GM10266 (cell line): ENCODE data around the gene SPIN3.
A peak's percentile ranks its signal among the peaks of the same experiment; 100 is the strongest.
"Not testable (repeated sequence)": the region's sequence is repeated elsewhere in the genome, so short reads cannot be mapped to it uniquely, and the experiment has no call there.

ENCODE experiments used
- DNase-seq: peaks from one replicate; pipeline ENCODE4 v3.0.0; 2012; ENCODE audit errors: extremely low spot score
- TF ChIP-seq, protein P1 (sequence below): IDR thresholded peaks from 2 replicates; pipeline ENCODE4 v1.5.1; 2012; ENCODE audit warnings: mild to moderate bottlenecking, low read depth; ENCODE audit not compliant: control insufficient read depth, insufficient read depth; ENCODE audit errors: missing control alignments

The SPIN3 gene

DNA sequence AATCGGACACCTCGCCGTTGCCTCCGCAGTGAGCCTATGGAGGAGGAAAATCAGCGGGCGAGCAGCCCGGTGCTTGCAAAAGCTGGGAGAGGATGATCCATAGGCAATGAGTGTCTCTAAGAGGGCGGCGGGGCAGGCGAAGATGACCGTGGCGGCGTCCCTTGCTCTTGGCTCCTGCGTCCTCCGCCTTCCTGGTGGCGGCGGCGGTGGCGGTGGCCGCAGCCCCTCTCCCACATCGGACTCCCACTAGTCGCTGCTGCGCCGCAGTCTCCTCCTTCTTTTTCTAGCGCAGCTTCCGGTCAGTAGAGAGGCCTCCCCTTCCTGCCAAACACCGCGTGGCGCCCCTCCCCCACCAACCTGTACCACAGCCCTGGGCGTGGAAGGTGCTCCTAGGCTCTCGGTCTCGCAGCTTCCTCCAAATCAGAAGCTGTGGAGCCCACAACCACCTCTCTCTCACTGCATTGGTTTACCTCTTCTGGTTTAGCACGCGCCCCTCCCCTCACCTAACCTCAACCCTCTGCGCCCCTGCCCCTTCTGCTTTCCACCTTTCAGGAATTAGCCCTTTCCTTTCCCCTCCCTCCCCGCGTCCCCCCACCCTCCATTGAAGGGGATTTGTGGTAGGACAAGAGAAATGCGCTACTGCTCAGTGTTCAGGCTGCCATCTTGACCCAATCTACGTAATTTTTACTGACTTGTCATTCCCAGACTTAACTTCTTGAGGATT lies at the start of gene SPIN3:
TSS of gene SPIN3 (minus strand) at position 271 of the 724 bp plus-strand sequence. CDS start 594 bp downstream, outside the sequence.
- TF ChIP-seq, protein P1, sequence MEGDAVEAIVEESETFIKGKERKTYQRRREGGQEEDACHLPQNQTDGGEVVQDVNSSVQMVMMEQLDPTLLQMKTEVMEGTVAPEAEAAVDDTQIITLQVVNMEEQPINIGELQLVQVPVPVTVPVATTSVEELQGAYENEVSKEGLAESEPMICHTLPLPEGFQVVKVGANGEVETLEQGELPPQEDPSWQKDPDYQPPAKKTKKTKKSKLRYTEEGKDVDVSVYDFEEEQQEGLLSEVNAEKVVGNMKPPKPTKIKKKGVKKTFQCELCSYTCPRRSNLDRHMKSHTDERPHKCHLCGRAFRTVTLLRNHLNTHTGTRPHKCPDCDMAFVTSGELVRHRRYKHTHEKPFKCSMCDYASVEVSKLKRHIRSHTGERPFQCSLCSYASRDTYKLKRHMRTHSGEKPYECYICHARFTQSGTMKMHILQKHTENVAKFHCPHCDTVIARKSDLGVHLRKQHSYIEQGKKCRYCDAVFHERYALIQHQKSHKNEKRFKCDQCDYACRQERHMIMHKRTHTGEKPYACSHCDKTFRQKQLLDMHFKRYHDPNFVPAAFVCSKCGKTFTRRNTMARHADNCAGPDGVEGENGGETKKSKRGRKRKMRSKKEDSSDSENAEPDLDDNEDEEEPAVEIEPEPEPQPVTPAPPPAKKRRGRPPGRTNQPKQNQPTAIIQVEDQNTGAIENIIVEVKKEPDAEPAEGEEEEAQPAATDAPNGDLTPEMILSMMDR = no peak
- peak; percentile 57 for DNase-seq

GRCh38 chrX:57044245-57044644 lies 48.9 kb upstream of the SPIN3 start:
- DNase-seq = no peak
- TF ChIP-seq, protein P1 = no peak

- not testable (repeated sequence) for DNase-seq
Measured at GRCh38 chrX:57037265-57037664, 41.9 kb upstream of the SPIN3 start.

DNA sequence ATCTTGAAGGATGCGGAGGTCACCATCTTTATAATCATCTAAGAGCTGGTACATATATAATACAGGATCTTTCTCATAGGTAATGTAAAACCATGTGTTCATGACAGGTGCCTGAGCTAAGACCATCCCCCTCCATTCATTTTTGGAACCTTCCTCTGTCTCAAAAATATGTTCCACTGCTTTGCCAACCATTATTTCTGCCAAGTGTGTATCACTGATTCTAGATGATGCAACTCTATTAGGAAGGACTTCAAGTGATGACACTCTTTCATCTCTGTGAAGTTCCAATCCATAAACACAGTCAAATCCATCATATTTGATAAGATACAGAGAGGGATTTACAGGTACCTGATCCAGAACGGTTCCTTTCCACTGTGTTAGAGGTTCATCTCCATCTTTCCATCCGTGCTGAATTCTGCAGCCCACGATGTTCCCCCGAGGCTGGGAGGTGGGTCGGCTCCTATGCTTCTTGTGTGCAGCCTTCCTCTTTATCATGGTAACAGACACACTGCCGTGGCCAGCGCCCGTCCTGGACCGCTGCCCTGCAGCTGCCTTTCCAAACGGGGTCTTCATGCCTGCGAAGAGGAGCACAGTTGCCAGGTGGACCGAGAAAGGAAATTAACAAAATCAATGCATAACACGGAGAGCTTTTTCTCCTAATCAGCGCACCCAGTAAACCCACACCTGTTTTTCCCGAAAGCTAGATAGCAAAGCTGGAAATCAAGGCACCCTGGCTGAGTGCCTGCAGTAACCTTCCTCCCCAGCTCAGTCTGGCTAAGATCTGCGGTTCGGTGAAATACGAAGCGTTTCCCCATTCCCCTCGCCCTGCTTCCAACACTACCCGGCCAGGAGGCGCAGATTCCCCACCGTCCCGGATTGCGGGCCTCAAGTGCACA lies 718 bp downstream of the SPIN3 start:
- no peak for DNase-seq
- TF ChIP-seq, protein P1 = no peak

- TF ChIP-seq, protein P1 = no peak
- no peak for DNase-seq
Measured at GRCh38 chrX:56987741-56988140, 7.6 kb downstream of the SPIN3 start.

DNA sequence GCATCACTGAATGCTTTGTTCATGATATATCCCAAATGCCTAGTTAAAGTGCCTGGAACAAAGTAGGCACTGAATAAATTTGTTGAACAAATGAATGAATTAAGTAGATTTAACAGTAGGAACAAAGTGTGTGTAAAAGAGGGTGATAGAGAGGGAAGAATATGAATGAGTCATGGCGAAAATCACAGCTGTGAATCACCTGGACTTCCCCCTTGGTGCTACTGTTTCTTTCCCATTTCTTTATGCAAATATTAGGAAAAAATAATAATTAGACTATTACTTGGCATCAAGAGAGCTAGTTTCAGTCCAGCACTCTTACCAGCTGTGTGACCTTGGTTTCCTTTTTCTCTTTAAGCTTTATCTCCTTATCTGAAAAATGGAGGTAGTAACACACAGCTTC lies 9.2 kb downstream of the SPIN3 start:
- TF ChIP-seq, protein P1 = no peak
- peak; percentile 2 for DNase-seq

- DNase-seq = peak; percentile 17
- TF ChIP-seq, protein P1 = peak; percentile 47
Measured at GRCh38 chrX:56978172-56978571, 17.2 kb downstream of the SPIN3 start.
